Stromal cell of bone marrow (primary cell): ENCODE results near the gene HS6ST2.
A peak's percentile ranks its signal among the peaks of the same experiment; 100 is the strongest.

Source experiments
- DNase-seq: peaks from one replicate; pipeline ENCODE4 v3.0.0-alpha.2; 2012; ENCODE audit warnings: low read depth

Gene HS6ST2

GRCh38 chrX:132740316-132741123 is 217.9 kb downstream of the HS6ST2 start:
- no peak for DNase-seq

- no peak for DNase-seq
These were observed 219.5 kb downstream of the HS6ST2 start for GRCh38 chrX:132738951-132739350.

GRCh38 chrX:132737743-132738142 is 220.7 kb downstream of the HS6ST2 start:
- DNase-seq: no peak

- no peak for DNase-seq
These were observed 226.2 kb downstream of the HS6ST2 start for GRCh38 chrX:132732236-132732635.

DNA sequence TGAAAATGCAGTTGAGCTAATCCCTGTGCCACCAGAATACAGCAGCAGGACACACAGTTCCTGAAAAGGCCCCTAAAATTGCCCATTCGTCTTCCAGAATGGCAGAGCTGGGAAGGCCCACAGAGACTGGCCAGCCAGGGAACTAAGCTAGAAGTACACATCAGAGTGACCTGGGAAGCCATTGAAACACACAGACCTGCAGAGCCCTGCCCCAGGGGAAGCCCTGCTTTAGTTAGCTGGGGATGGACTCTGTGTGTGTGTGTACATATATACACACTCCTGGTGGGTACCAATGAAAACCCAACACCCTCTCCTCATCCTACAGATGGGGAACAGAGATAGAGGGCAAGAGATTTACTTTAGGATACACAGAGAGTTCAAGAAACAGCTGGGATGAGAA is 227.7 kb downstream of the HS6ST2 start:
- DNase-seq: no peak

DNA sequence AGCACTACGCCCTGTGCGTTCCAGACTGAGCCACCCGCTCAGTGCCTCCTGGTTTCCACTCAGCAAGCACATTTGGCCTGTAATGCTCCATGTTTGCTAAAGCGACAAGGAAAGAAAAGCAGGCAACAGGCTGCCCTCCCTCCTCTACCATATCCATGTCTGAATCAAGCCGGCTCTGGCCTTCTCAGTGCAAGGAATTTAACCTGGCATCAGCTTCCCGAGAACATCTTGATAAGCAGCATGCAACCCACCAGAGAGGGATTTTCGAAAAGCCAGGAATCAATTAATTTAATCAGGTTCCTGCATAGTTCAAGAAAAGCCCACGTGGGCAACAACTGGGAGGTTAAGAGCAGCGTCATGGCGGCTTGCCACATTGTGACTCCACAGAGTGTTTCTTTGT is 228.2 kb downstream of the HS6ST2 start:
- no peak for DNase-seq

DNA sequence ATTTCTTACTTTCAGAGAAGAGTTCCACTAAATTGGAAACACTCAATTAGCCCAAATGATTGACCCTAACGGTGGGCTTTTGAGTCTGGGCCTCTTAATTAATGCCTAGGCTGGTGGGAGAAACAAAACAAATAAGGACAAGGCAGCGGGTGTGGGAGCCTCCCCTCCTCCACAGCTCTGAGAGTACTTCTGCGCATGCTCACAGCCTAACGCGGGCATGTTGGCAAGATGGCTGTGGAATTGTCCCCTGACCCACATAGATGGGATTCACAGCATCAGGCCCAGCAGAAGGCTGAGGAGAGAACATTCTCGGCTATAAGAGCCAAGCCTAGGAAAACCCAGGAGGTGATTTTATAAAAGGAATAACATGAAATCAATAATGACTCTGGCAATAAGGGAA is 230.1 kb downstream of the HS6ST2 start:
- DNase-seq: no peak

- DNase-seq: no peak
These were observed 239.9 kb downstream of the HS6ST2 start for GRCh38 chrX:132718431-132718958.

GRCh38 chrX:132716006-132716405 is 242.4 kb downstream of the HS6ST2 start:
- no peak for DNase-seq

GRCh38 chrX:132714913-132715312 is 243.5 kb downstream of the HS6ST2 start:
- DNase-seq: no peak

- DNase-seq: no peak
These were observed 246.1 kb downstream of the HS6ST2 start for GRCh38 chrX:132712350-132712749.

DNA sequence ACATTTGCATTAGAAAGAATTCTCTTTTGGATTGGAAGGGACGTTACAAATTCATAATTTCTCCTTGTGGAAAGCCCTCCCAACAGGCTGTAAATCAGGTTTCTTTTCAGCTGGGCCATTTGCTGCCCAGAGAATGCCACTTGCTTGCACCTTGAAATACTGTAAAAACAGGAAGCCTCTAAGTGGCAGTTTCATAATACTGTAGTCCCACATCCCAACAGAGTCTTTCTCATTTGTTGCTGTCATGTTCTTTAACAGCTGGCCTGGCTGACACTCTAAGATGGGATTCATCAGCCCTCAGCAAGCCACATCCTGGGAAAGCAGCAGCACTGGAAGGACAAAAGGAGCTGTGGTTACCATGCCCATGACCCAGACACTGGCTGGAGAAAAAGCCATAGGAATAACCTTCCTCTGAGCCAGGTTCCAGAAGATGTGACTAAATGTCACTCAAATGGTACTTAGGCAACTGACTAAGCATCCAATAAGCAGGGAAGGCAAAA is 247.7 kb downstream of the HS6ST2 start:
- no peak for DNase-seq

- no peak for DNase-seq
These were observed 249.9 kb downstream of the HS6ST2 start for GRCh38 chrX:132708529-132708928.

GRCh38 chrX:132704769-132705168 is 253.7 kb downstream of the HS6ST2 start:
- DNase-seq: no peak

DNA sequence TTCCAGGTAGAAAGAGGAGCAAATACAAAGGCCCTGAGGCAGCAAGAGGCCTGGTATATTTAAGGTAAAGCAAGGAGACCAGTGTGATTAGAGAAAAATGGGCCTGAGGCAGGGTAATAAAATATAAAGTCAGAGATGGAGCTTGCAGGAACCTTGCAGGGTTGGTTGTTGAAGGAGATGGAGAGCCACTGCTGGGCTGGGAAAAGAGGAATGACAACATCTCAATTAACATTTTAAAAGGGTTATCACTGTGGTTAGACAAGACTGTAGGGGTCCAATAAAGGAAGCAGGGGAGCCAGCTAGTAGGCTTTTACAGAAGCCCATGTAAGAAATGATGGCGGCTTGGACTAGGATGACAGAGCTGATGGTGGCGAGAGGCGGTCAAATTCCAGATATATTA is 264.0 kb downstream of the HS6ST2 start:
- no peak for DNase-seq

- no peak for DNase-seq
These were observed 265.9 kb downstream of the HS6ST2 start for GRCh38 chrX:132692526-132692925.

DNA sequence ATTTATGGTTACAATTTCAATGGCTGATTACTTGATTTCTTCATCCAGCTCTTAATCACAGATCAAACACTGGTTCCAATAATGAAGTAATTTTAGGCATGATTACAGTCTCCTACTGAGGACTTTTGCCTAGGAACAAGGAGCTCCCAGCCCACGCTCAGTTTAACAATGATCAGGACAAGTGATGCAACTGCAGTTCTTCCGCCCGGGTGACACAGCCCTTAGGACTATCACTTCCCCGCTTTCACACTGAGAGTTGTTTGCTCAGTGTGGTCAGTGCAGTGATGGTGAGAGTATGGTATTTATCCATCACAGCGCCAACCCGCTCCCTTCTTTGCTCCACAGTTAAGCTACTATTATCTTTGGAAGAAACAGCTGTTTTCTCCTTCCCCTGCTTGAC is 266.4 kb downstream of the HS6ST2 start:
- peak; percentile 46 for DNase-seq

DNA sequence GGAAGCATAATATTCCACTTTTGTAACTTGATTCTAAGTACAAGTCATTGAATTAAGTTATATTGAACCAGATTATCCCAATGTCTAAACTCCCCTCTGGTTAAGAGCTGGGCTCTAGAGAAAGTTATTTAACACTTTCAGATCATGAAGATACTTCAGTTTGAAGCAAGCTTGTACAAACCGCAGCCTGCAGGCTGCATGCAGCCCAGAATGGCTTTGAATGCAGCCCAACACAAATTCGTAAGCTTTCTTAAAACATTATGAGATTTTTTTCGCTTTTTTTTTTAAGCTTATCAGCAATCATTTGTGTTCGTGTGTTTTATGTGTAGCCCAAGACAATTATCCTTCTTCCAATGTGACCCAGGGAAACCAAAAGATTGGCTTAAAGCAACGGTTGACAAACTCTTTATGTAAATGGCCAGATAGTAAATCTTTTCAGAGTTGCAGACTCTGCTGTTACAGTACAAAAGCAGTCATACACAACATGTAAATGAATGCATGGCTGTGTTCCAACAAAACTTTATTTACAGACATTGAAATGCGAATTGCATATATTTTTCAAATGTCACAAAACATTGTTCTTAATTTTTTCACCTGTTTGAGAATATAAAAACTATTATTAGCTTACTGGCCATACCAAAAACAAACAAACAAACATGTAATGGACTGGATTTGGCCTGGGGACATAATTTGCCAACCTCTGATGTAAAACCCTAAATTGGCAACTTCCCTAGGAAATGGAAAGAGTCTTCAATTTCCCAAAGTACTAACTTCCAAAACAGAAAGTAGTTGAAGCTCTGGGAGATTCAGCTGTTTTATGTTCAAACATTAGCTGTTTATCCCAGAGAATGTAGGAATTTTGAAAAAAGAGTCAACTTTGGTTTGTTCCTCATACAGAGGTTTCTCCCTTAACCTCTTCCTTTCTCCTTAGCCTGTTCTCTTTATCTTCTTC is 268.5 kb downstream of the HS6ST2 start:
- DNase-seq: no peak

DNA sequence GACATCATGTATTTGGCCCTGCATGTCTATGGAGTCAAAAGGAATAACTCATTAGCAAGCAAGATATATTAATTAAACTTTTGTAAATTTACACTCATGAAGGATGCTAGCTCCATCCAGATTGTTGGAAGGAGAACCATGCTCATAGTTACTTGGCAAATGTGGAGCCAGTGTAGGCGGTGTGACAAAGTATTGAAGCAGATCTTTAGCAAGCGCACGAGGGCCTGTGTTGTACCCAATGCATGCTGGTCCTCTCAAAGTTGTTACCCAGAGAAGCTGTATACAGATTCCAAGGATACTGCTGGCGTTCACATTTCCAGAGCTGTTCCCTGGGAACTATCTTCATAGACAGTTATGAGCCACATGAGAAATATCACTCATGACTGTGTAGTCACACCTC is 273.2 kb downstream of the HS6ST2 start:
- no peak for DNase-seq

- no peak for DNase-seq
These were observed 281.2 kb downstream of the HS6ST2 start for GRCh38 chrX:132677233-132677716.

DNA sequence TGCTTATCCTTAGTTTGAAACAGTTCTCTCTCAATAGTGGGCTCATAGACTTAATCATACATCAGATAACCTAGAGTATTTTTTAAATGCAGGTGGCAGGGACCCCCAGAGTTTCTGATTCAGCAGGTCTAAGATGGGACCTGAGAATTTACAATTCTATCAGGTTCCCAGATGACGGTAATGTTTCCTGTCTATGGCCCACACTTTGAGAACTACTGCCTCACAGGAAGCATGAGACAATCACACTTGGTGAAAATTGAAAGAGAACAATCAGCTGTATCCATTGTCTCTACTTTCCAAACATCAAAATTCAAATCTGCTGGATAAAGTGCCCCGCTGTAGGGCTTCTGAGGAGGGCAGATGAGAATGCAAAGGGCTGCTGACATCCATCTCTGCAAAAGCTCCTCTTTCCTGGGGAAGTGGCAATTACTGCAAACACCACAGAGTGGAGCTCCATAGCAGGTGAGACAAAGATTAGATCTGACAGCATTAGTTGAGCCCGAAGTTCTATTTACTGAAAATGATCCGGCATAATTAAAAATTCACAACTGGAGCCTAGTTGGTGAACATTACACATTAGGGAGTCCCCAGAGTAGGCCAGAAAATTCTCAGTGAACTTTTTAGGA is 281.8 kb downstream of the HS6ST2 start:
- no peak for DNase-seq

- no peak for DNase-seq
These were observed 282.3 kb downstream of the HS6ST2 start for GRCh38 chrX:132676102-132676501.
